Embryonic facial prominence (tissue), 1 donor: ENCODE results near the gene CHI3L2.

ENCODE experiments used
- DNase-seq: peaks from one replicate; pipeline ENCODE4 v3.0.0-alpha.2; 2016; ENCODE audit errors: extremely low spot score

CHI3L2 gene

DNA sequence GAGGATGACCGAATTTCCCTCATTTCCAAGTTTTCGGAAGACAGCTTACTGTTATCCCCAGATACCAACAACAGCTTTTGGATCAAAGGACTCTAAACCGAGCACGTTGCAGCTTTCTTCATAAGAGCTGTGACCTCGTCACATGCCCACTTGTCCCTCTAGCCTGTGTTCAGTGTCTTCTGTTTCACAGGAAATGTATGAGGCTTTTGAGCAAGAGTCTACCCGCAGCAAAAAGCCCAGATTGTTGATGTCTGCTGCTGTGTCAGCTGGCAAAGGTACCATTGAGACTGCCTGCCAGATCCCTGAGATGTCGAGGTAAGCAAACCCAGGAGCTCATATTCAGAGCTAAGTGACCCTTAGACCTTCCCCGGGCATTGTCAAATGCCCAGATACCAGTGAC is 24.1 kb downstream of the CHI3L2 start:
- no peak for DNase-seq

DNA sequence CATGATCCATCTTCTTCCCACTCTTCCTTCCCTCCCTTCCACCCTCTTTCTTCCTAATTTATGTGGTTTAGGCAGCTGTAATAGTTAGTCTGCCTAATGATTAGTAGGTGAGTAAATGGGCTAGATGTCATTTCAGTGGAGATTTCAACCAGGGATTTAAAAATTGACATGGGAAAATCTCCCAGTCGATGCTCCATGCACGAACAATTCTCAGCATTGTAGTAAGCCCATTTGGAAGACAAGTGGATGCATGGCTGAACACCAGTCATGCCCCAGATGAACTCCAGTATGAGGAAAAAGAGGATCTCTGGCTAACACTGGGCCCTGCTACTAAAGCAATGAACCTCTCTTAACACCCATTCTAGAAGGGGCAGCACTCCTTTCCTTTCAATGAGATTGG is 25.3 kb downstream of the CHI3L2 start:
- no peak for DNase-seq

DNA sequence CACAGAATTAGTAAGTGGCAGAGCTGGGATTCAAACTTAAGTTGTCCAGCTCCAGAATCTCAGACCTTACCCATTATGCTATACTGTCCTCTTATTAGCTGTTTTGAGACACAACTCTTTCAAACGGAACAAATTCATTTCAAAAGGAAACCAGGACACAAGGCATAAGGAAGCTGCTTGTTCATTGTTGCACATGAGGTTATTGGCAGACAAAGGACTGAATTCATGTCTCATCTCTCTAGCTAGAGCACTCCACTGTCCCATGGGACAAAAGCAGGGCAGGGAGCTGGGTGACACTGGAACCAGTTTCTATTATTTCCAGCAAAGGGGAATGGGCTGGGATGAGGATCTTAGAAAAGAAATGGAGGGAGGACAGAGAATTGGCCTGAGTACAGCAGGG is 26.4 kb downstream of the CHI3L2 start:
- DNase-seq = no peak

DNA sequence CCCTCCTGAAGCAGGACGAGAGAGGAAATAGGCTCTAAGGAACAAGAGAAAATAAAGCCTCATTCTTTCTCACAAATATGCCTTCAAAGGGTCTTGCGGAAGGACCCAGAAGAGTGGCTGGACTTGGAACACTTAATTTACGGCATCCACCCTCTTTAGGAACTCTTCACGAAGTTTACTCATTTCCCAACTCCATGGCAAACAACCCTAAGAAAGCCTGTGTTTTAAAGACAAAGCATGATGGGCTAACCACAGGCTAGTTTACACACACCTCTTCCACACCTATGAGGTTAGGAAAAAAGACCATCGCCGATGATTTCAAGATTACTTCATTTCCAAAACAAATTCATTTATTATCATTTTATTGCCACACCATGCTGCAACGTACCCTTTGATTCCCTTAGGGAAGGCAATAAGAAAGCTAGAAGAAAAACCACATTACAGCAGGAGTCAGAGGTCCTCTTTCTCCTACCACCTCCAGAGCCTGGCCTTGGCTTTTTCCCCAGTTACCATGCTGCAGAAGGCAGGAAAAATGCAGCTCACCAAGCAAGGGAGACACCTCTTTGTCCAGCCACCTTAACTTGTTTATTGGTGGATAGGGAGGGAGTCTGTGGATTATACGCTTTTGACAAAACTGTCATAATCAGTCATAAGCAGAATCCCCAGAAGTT is 29.6 kb downstream of the CHI3L2 start:
- no peak for DNase-seq

DNA sequence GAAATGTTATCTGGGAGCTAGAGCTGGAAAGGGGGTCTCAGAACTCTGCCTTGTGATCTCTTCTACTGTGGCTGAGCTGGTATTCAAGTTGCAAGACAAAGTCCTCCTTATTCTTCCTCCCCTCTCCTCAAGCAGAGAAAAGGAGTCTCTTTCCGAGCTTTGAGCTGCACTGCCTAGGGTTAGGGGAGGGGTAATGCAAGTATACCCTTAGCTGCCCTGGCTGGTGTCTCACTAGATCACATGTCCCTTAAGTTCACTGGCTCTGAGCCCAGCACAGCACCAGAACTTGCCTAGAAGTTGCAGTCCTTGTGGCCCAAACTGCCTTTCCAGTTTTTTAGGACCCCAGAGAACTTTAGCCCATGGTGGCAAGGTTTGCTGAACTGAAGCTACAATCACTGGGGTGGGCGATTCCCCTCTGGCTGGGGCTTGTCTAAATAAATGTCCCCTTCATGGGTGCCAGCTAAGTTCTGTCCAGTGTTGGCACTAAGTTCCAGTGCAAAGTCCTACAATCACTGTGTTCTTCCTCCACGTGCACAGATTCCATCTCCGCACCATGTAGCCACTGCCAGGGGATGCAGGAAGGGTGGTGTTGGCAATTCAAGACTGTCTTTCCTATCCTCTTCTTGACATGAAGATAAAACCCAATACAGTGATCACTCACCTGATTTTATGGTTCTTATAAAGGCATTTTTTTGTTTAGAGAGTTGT is 40.4 kb downstream of the CHI3L2 start:
- no peak for DNase-seq

DNA sequence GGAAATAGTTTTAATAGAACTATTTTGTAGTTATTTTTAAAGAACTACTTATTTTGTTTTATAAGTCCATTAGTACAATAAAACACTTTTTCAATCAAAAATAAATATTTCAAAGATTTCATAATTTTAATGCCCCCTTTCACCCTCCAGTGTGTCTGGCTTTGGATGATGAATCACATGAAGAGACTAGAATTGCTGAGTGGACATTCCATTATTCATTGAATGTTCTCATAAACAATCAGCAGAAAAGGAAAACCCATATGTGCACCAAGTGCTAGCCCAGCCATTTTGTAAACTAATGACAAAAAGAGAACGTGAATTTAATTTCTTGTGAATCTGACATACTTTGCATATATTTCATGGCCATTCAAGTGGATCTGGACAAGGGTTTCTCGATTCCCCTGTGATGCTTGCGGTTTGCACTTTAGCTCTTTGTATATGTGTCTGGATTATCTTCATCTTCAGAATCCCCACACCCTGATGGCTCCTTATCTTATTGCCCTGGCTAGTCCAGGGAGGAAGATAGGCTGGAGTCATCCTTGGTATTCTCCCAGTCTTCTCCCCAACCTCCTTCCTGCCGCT is 42.4 kb downstream of the CHI3L2 start:
- DNase-seq = no peak

DNA sequence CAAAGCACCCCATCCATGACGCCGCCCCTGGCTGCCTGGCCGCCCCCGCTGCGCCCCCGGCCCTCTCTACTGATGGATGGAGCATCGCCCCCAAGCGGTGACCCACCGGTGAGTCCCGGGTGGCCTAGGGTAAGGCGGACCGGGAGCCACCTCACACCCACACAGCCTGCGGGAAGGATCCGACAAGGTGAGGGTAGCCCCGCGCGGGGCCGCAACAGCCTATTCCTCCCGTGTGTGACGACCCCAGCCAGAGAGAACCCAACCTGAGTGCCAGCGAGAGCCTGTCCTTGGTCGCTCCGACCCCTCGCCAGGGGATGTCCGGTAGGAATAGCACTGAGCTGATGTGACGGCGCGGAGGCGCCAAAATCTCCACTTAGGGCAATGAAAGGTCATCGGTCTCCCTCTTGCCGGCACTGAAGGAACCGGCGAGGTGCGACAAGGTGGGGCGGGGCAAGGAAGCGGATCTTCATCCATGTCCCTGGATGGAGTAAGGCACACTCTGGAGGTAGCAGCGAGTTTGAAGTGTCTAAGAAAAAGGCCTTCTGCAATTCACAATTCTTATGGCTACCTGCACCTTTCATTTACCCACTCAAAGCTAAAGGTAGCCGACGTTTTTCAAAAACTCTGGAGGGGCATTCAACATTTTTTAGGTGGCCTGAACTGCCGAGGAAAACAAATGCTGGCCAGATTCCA is 43.4 kb downstream of the CHI3L2 start:
- DNase-seq = no peak

DNA sequence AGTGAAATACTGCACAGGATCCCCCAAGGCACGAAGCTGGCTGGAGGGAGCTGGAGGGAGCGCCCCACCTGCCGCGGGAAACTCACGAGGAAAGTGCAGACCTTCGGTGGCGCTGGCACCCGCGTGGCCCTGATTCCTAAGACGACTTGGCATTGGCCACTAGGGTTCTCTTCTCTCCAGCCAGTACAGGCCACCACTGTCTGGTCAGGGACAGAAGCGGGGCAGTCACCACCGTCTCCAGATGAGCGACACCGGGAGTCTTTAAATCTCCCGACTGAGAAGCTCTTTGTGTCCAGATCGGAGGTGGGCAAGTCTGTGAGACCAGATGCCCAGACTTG is 43.9 kb downstream of the CHI3L2 start:
- DNase-seq = no peak

DNA sequence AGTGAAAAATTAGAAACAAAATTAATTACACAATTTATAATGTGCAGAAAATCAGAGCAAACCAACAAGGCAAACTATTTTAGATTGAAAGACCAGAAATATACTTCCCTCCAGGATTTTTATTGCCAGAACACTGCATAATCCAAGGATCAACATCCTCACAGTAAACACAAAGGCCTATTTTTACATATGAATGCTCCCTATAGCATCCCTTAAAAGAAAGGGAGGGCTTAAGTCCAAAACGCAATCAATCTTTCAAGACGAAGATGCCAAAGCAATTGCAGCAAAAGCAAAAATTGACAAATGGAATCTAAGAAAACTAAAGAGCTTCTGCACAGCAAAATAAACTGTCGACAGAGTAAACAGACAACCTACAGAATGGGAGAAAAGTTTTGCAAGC is 44.6 kb downstream of the CHI3L2 start:
- no peak for DNase-seq

DNA sequence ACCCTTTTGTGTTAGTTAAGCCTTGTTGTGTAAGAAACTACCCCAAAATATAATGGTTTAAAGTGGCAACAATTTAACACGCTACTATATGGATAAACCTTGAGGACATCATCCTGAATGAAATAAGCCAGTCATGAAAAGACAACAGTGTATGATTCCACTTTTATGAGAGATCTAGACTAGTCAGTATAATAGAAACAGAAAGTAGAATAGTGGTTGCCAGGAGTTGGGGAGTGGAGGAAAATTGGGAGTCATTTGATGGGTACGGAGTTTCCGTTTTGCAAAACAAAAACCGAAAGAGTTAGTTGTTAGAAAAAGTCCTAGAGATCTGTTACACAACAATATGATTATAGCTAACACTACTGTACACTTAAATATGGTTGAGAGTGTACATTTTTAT is 47.1 kb downstream of the CHI3L2 start:
- DNase-seq = no peak

DNA sequence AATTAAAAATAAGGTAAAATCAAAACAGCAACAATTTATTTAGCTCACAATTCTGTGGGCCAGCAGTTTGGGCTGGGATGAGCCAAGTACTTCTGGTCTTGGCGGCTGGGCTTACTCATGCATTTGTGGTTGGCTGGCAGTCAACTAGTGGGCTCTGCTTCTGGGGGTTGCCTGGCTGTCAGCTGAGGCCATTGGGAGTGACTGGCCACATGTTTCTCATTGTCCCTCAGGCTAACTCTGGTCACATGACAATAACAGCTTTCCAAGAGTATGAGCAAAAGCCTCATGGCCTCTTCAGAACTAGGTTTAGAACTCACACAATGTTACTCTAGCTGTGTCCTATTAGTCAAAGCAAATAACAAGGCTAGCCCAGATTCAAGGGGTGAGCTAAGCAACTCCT is 47.6 kb downstream of the CHI3L2 start:
- DNase-seq = no peak

DNA sequence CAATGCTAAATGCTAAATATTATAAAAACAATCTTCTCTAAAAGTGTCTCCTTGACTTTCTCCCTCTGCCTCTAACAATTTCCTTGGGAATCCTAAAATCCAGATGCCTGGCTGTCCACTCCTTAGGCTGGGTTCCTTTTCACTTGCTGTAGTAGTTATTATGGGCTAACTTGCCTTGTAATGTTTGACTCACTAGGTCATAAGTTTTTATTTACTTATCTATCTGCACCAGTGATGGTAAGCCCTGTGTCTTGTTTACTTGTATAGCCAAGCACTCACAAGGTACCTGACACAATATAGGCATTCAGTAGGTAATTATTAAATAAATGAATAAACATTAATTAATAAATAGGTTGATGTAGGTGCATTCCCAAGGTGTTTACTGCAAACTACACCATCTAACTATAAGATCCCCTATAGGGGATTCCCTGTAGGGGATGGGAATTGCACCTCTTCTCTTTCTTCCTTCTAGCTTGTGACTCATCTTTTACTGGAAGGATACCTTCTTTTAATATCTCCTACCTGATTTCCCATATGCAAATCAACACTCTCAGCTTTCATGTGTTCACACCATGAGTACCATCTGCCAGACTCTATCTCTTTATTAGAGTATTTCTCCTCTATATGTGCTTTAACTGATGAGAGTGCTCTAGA is 48.4 kb downstream of the CHI3L2 start:
- DNase-seq = no peak

DNA sequence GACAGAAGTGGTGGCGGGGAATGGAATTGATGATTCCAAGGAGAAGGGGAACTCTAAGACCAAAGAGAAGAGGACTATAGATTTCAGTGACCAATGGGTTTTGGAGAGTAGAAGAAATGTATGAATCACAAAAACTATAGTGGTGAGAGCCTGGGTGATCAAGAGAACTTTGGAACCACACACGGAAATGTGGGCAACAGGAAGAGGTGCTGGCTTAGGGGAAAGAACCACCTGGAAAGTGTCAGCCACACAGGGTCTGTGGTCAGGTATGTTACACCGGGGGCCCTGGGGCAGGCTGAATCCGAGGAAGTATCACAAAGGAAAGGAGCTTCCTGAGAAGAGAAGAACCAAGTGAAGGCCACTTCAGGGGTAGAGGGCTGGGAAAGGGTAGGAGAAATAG is 51.6 kb downstream of the CHI3L2 start:
- DNase-seq = no peak

DNA sequence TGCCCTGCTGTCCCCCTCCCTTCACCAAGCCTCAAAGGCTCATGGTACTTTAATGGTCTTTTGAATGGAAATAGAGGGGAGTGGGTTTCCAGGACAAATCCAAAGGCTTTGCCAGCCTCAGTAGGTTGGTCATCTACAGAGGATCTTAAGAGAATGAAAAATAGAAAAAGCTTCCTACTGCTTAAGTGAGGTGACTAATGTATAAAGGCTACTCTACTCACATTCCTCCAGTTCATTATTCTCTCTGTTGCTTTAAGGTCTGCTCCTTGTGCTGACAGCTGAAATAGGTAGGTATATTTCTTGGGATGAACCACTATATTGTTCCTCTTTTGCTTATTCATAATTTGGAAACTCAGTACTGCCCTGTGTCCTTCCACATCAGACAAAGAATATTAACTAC is 52.8 kb downstream of the CHI3L2 start:
- no peak for DNase-seq

DNA sequence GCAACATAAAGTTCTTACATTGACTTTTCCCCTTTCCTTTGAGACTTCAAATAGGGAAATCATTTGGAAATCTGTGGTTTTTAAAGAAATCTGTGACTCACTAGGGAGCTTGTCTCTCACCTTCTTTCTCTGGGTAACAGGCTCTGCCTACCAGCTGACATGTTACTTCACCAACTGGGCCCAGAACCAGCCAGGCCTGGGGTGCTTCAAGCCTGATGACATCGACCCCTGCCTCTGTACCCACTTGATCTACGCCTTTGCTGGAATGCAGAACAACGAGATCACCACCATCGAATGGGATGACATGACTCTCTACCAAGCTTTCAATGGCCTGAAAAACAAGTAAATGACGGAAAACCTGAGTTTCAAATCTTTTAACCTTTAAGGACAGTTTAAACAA is 53.9 kb downstream of the CHI3L2 start:
- no peak for DNase-seq

DNA sequence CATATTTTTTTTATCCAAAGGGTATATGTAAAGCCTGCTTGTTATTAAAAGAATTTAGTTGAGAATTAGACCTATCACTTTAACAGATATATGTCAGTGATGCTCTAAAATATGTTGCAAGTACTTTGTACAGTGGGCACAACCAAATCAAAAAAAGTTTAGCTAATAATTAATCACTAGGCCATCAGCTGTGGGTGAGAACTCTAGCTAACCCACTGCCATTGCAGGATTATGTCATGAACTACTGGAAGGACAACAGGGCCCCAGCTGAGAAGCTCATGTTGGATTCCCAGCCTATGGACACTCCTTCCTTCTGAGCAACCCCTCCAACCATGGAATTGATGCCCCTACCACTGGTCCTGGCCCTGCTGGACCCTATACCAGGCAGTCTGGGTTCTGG is 56.3 kb downstream of the CHI3L2 start:
- DNase-seq = no peak

DNA sequence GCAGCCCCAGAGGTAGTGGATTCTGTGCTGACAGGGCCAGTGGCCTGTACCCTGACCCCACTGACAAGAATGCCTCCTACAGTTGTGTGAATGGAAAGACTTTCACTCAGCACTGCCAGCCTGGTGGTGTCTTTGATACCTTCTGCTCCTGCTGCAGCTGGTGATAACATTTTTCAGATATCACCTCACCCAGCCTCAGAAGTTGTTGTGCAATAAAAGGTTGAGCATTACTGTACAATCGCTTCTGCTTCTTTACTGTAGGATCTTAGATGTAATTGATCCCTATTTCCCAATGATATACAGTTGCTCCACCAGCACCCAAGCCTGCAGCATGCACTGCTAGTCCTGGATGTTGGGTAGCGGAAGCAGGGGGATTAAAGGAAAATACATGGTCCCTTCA is 58.4 kb downstream of the CHI3L2 start:
- DNase-seq = no peak

DNA sequence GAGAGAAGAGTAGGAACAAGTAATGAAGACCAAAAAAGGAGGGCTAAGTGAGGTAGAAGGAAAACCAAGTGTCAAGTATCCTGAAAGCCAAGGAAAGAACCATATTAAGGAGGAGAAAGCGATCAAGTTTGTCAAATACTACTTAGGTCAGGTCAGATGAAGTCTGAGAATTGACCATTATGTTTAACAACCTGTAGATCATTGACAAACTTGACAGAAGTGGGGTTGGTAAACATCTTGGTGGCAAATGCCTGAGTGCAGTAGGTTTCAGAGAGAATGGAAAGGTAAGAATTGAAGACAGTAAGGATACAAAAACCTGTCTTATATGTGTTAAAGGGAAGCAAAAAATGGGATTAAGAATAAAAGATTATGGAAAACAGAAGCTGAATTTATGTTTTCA is 59.4 kb downstream of the CHI3L2 start:
- no peak for DNase-seq

DNA sequence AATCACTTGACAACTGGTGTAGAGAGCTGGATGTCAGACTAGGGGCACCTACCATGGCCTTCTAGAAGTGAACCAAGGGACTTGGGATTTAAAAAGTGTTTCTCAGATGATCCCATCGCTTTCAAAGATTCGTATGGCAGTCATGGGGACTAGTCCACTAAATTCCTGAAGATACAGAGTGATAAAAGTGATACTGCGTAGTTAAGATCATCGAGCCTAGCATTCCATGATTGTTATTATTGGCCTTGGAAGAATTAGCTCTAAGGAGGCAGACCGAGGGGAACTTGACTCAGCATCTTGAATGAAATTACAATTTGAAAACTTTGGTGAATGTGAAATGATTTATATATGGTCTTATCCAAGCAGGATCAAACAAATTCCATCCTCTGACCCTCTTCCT is 61.9 kb downstream of the CHI3L2 start:
- no peak for DNase-seq

DNA sequence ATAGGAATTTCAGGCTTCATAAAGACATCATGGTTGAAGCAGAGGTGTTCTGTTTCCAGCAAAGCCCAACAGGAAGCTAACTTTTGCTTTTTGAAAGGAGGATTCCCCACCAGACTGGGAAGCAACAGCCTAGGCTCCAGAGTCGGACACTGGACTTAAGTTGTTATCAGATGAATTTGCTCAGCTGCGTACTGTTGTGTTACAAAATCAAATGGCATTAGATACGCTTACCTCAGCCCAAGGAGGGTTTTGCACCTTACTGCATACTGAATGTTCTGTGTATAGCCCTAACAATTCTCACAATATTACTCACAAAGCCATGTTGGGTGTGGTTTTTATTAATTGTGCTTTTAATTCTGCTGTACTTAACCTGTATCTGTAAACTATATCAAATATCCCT is 62.6 kb downstream of the CHI3L2 start:
- no peak for DNase-seq

DNA sequence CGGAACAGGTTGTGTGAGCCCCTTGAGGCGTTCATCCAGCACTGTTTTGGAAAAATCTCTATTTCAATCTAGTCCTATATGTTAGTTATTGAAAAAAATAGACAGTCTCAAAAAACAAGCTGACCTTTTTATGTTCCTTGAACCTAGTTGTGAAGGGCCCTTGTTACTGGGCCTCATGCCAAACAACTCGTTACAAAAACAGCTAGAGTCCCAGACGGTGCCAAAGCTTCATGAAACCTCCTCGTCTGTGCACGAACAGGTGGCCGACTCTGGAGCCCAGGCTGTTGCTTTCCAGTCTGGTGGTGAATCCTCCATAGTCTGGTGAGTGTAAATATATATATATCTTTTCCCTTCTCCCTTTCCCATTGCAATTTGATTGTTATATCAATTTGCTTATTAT is 63.1 kb downstream of the CHI3L2 start, which contains the start of gene CHIA:
CHIA (plus strand) TSS at position 222 of the 400 bp plus-strand sequence. CDS start 19,617 bp downstream, outside the sequence.
- DNase-seq = no peak
